PC-3 (cell line): Measurements from ENCODE around the gene CLASP2. TPM values are rescaled to one million over a fixed set of nuclear protein-coding genes. Genes with fewer than 3 reads are reported as not detected.

Source experiments
- ATAC-seq: fragments of 200-7000 bp; cut with Tn5 transposase; 2 replicates; pipeline ENCODE4 v1.9.1; 2020; ENCODE audit warnings: mild to moderate bottlenecking, moderate library complexity
- BruUV-seq: library from RNA; stranded (reverse); fragments of 400-500 nt; replicated peaks from 2 replicates; lab custom pipeline; 2021; lab: Mats Ljungman, UMichigan
- CTCF ChIA-PET: fragments of 300-600 bp; sonication (Branson Sonifier 250); formaldehyde crosslinking; loops from one replicate; lab custom pipeline; 2022; ENCODE audit warnings: antibody characterized with exemption; lab: Charles Lee
- POLR2A ChIA-PET: fragments of 300-600 bp; sonication (Branson Sonifier 250); formaldehyde crosslinking; loops from one replicate; lab custom pipeline; 2022; ENCODE audit warnings: antibody characterized with exemption; ENCODE audit not compliant: unreplicated experiment; lab: Charles Lee
- DNase-seq: peaks from one replicate; pipeline ENCODE4 v3.0.0-alpha.2; 2015
- H2AFZ ChIP-seq: fragments of 300-600 bp; sonication (generic); 2 replicates; pipeline ENCODE4 v1.6.0; 2016; ENCODE audit warnings: antibody characterized with exemption, low read length
- H3F3A ChIP-seq: fragments of 300-600 bp; sonication (generic); one replicate; pipeline ENCODE4 v1.6.0; 2017; ENCODE audit warnings: antibody characterized with exemption, low read length, control low read depth, mild to moderate bottlenecking; ENCODE audit not compliant: unreplicated experiment
- H3K27ac ChIP-seq: fragments of 300-600 bp; sonication (generic); 2 replicates; pipeline ENCODE4 v1.5.1; 2016; ENCODE audit warnings: mild to moderate bottlenecking, low read length
- H3K27me3 ChIP-seq: fragments of 300-600 bp; sonication (generic); 2 replicates; pipeline ENCODE4 v1.6.1; 2016; ENCODE audit warnings: low read length, mixed read lengths
- H3K36me3 ChIP-seq: fragments of 300-600 bp; sonication (generic); 2 replicates; pipeline ENCODE4 v1.6.1; 2016; ENCODE audit warnings: low read depth, mixed run types, low read length, mixed read lengths
- H3K4me1 ChIP-seq: fragments of 300-600 bp; sonication (generic); 2 replicates; pipeline ENCODE4 v1.5.1; 2016; ENCODE audit warnings: low read length; ENCODE audit not compliant: insufficient read depth
- H3K4me2 ChIP-seq: fragments of 300-600 bp; sonication (generic); 2 replicates; pipeline ENCODE4 v1.6.0; 2016; ENCODE audit warnings: low read length
- H3K4me3 ChIP-seq: fragments of 300-600 bp; sonication (generic); 2 replicates; pipeline ENCODE4 v1.5.1; 2016; ENCODE audit warnings: mild to moderate bottlenecking, low read length, mixed read lengths
- H3K79me2 ChIP-seq: fragments of 300-600 bp; sonication (generic); 2 replicates; pipeline ENCODE4 v1.6.1; 2017; ENCODE audit warnings: low read length, mixed read lengths
- H3K9ac ChIP-seq: fragments of 300-600 bp; sonication (generic); 2 replicates; pipeline ENCODE4 v1.6.0; 2016; ENCODE audit warnings: mild to moderate bottlenecking, low read length
- H3K9me2 ChIP-seq: fragments of 300-600 bp; sonication (generic); replicated peaks from 2 replicates; pipeline ENCODE4 v1.6.1; 2016; ENCODE audit warnings: mixed run types, low read length, mixed read lengths
- H3K9me3 ChIP-seq: fragments of 300-600 bp; sonication (generic); 2 replicates; pipeline ENCODE4 v1.6.1; 2016; ENCODE audit warnings: low read length, mixed read lengths
- H4K20me1 ChIP-seq: fragments of 300-600 bp; sonication (generic); 2 replicates; pipeline ENCODE4 v1.6.1; 2016; ENCODE audit warnings: low read length, mixed read lengths
- EZH2 ChIP-seq: fragments of 300-600 bp; sonication (generic); IDR thresholded peaks from one replicate; pipeline ENCODE4 v1.6.1; 2017; ENCODE audit warnings: antibody characterized with exemption, mild to moderate bottlenecking, low read length; ENCODE audit not compliant: unreplicated experiment
- EZH2phosphoT487 ChIP-seq: fragments of 300-600 bp; sonication (generic); IDR thresholded peaks from 2 replicates; pipeline ENCODE4 v1.6.1; 2018; ENCODE audit warnings: mild to moderate bottlenecking, antibody characterized with exemption, low read length, borderline replicate concordance
- intact Hi-C: fragments of 100-400 bp; cut with micrococcal nuclease; formaldehyde crosslinking; loops from 2 replicates; pipeline ENCODE4 v1.9.0; 2023
- total RNA-seq: library from RNA; depleted of rRNA; stranded (reverse); fragments of >200 nt; gene quantifications from 2 replicates; pipeline ENCODE4 v1.2.3, GENCODE V29; 2014
- TF ChIP-seq, protein P1 (sequence below): fragments of 300-600 bp; sonication (generic); conservative IDR thresholded peaks from 2 replicates; pipeline ENCODE4 v1.5.1; 2017; ENCODE audit warnings: antibody characterized with exemption, low read depth, mild to moderate bottlenecking, low read length

Gene CLASP2
- total RNA-seq, 1 experiment from 2014 or later, result 84.8 TPM

DNA sequence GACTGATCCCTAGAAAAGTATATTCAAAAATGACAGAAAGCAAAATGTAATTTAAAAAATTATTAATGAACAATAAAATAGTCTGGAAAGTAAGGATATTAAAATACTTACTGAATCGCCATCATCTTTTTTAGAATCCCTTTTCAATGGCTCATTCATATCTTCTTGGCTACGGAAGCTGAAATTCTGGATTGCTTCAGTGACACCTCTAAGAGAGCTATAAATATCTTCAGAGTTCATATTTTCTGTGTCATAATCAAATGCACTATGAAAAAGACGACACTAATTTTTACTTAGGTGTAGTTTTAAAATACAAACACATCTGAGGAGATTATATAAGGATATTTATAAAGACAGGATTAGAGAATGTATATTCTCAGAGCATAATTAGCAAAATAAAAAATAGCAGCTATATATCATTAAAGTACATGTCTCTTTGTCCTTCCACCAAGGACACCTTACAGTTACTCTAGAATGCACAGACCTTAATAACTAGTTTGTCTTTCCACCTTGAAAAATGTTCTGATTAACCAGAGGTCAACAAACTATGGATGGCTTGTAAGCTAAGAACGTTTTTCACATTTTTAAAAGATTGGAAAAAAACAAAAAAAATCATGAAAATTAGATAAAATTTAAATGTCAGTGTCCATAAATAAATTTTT is 179.2 kb downstream of the CLASP2 start:
- H3K9ac ChIP-seq, result no peak overlapping the region
- no peak overlapping the region for H2AFZ ChIP-seq
- ATAC-seq (no peak), DNase-seq (no peak)
- no peaks in the 10 kb centered on the region for H3F3A ChIP-seq
- ChIA-PET POLR2A (no interaction called here), CTCF (no interaction called here)
- H3K79me2 ChIP-seq, result no peaks in the 10 kb centered on the region
- TF ChIP-seq, protein P1, sequence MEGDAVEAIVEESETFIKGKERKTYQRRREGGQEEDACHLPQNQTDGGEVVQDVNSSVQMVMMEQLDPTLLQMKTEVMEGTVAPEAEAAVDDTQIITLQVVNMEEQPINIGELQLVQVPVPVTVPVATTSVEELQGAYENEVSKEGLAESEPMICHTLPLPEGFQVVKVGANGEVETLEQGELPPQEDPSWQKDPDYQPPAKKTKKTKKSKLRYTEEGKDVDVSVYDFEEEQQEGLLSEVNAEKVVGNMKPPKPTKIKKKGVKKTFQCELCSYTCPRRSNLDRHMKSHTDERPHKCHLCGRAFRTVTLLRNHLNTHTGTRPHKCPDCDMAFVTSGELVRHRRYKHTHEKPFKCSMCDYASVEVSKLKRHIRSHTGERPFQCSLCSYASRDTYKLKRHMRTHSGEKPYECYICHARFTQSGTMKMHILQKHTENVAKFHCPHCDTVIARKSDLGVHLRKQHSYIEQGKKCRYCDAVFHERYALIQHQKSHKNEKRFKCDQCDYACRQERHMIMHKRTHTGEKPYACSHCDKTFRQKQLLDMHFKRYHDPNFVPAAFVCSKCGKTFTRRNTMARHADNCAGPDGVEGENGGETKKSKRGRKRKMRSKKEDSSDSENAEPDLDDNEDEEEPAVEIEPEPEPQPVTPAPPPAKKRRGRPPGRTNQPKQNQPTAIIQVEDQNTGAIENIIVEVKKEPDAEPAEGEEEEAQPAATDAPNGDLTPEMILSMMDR, result no peak
- H3K36me3 ChIP-seq, result peaks cover 2% of the 10 kb centered on the region; the same call in 1 of the 2 replicates
- H3K4me2 ChIP-seq, result no peak overlapping the region
- H3K9me3 ChIP-seq, result no peaks in the 10 kb centered on the region
- BruUV-seq, result no TSS peak
- no peak overlapping the region for H3K4me3 ChIP-seq
- H3K27ac ChIP-seq, result no peak overlapping the region
- H4K20me1 ChIP-seq, result no peaks in the 10 kb centered on the region
- H3K27me3 ChIP-seq, result no peaks in the 10 kb centered on the region
- no peaks in the 10 kb centered on the region for H3K4me1 ChIP-seq
- intact Hi-C loops, result no loop called here
- no peaks in the 10 kb centered on the region for H3K9me2 ChIP-seq

DNA sequence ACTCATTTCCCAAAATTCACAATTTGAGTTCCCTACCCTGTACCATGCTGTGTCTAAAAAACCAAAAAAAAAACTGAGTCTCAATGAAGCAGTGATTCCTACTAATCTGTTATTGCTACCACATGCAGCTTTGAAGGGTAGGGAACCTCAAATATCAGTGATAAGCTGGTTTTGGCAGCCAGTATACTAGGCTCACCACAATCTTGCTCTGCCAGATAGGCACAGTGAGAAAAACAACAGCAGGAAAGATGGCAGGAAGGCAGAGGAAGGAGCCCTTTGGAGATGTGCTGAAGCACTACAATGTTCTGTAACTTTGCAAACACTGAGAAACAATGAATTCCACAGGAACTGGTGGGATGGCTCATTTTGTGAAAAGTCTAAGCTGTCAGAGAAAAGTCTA is 180.9 kb downstream of the CLASP2 start:
- ChIA-PET CTCF (no interaction called here), POLR2A (no interaction called here)
- no TSS peak for BruUV-seq
- no peak overlapping the region for H3K9ac ChIP-seq
- ATAC-seq (no peak), DNase-seq (no peak)
- TF ChIP-seq, protein P1, result no peak
- TF ChIP-seq EZH2phosphoT487 (no peak), EZH2 (no peak)
- intact Hi-C loops, result no loop called here
- H3K27ac ChIP-seq, result no peak overlapping the region
- no peaks in the 10 kb centered on the region for H3K27me3 ChIP-seq
- H3K9me3 ChIP-seq, result no peaks in the 10 kb centered on the region
- H3F3A ChIP-seq, result no peaks in the 10 kb centered on the region
- H3K79me2 ChIP-seq, result no peaks in the 10 kb centered on the region
- H3K36me3 ChIP-seq, result peaks cover 2% of the 10 kb centered on the region; the same call in 1 of the 2 replicates
- H3K4me3 ChIP-seq, result no peak overlapping the region
- H4K20me1 ChIP-seq, result no peaks in the 10 kb centered on the region
- no peaks in the 10 kb centered on the region for H3K4me1 ChIP-seq
- H2AFZ ChIP-seq, result no peak overlapping the region
- no peak overlapping the region for H3K4me2 ChIP-seq
- H3K9me2 ChIP-seq, result no peaks in the 10 kb centered on the region

DNA sequence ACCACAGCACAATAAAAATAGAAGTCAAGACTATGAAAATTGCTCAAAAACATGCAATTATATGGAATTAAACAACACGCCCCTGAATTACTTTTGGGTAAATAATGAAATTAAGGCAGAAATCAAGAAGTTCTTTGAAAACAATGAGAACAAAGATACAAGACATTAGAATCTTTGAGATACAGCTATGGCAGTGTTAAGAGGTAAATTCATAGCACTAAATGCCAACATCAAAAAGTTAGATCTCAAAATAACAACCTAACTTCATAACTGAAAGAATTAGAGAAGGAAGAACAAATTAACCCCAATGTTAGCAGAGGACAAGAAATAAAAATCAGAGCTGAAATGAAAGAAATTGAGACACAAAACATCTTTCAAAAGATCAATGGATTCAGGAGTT is 191.3 kb downstream of the CLASP2 start:
- no TSS peak for BruUV-seq
- TF ChIP-seq EZH2phosphoT487 (no peak), EZH2 (no peak)
- TF ChIP-seq, protein P1, result no peak
- ChIA-PET CTCF (no interaction called here), POLR2A (no interaction called here)
- Histone ChIP-seq H3F3A (no peaks in the 10 kb centered on the region), H3K27ac (no peak overlapping the region), H3K4me1 (no peaks in the 10 kb centered on the region), H3K9me3 (no peaks in the 10 kb centered on the region), H3K27me3 (no peaks in the 10 kb centered on the region), H2AFZ (no peak overlapping the region), H3K79me2 (no peaks in the 10 kb centered on the region), H3K36me3 (peaks cover 16% of the 10 kb centered on the region; the same call in 1 of the 2 replicates), H3K4me2 (no peak overlapping the region), H4K20me1 (no peaks in the 10 kb centered on the region), H3K4me3 (no peak overlapping the region), H3K9ac (no peak overlapping the region), H3K9me2 (no peaks in the 10 kb centered on the region)
- ATAC-seq, result no peak
- no peak for DNase-seq
- intact Hi-C loops, result no loop called here
